Measurements from ENCODE around the gene ISOC1. TPM values are rescaled to one million over a fixed set of nuclear protein-coding genes. Genes with fewer than 3 reads are reported as not detected.

ISOC1 gene
- total RNA-seq, 1 donor from 2014 or later = 35.7 TPM

DNA sequence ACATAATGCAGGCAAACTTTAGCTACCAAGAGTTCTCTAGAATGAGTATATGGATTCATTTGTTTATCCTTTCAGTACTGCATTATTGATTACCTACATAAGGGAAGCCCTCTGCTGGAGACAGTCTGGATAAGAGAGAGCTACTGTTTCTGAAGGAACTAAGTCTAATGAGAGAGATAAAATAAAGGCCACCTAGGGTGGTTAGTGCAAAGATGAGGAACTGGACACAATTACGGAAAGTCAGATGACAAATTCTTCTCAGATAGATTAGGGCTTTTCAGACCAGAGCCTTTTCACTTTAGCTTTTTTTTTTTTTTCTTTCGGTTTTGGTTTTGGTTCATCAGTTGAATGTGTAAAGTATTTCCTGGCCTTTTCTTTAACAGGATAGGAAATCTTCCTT, 31.3 kb downstream of the ISOC1 start:
- DNase-seq = no peak

- no peak for DNase-seq
Measured at GRCh38 chr5:129133553-129133952, 39.0 kb downstream of the ISOC1 start.

DNA sequence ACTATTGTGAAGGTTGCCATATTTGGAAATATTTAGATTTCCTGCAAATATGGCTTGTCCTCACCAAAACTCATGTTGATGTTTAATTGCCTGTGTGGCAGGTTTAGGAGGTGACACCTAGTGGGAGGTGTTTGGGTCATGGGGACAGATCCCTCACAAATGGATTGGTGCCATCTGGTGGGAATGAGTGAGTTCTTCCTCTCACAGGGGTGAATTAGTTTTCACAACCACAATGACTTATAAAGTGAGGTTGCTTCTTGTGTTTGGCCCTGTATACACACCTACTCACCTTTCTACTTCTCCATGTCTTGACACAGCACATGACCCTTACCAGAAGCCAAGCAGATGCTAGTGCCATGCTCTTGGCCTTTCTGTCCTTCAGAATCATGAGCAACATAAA, 41.1 kb downstream of the ISOC1 start:
- DNase-seq = no peak

DNA sequence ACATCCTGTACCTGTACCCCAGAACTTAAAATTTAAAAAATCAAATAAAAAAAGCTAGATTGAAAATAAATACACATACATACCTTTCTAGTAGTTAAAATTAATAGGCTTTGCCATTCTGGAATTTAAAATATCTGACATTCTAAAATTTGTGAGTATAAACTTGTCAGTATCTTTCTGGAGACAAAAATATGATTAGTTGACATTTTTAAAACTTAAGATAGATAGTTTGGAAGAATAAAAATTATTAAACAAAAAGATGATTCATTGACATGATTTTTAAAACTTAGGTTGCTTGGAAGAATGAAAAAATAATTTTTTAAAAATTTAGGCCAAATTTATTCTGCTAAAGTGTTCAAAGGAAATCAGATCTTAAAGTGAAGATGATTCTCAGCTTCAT, 43.1 kb downstream of the ISOC1 start:
- no peak for DNase-seq

DNA sequence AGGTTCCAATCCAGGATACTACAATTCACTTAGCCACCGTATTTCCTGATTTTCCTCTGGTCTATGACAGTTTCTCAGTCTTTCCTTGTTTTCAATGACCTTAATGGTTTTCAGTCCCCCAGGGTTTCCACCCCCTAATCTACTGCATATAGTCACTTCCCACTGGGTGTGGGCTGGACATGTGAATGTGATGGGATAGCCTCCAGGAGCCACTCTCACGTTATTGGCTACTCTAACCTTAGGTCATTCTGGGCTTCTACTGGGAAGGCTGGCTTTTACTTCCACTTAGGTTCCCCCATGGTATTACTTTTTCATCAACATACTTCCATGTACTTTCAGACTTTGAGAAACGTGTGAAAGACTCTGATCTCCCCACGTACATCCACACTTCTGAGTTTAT, 46.5 kb downstream of the ISOC1 start:
- DNase-seq = no peak

GRCh38 chr5:129141696-129142095, 47.1 kb downstream of the ISOC1 start:
- DNase-seq = peak; percentile 20

DNA sequence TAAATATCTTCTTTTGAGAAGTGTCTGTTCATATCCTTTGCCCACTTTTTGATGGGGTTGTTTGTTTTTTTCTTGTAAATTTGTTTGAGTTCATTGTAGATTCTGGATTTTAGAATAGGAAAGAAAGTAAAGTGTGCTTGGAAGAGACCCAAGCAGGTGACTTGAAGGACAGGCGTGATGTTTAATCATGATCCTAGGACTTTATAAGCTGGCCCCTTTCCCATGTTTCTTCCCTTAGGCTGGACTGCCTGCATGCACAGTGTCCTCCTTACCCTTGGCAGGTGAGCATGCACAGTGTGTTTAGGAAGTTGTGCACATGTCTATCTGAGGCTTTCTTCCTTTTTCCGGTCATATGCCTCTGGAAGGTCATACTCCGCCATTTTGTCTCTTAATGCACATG, 61.3 kb downstream of the ISOC1 start:
- DNase-seq = no peak

- DNase-seq = no peak
Measured at GRCh38 chr5:129161830-129162229, 67.3 kb downstream of the ISOC1 start.

Small RNAs within 50 kb of the gene (small RNA-seq; reads per million reads assigned to genes)
- not detected for gene MIR4633 (ENCODE audit: low replicate concordance)

Other genes with a start within 250 kb of the ISOC1 start
- gene SLC27A6, start 129.3 kb upstream of the ISOC1 start, total RNA-seq = 11.2 TPM

Data from tongue (tissue), 3 donors.